Measurements from ENCODE around the gene SLC40A1. TPM values are rescaled to one million over a fixed set of nuclear protein-coding genes. Genes with fewer than 3 reads are reported as not detected.

SLC40A1 gene
- total RNA-seq, 1 donor from 2014 or later: 3.1 TPM

DNA sequence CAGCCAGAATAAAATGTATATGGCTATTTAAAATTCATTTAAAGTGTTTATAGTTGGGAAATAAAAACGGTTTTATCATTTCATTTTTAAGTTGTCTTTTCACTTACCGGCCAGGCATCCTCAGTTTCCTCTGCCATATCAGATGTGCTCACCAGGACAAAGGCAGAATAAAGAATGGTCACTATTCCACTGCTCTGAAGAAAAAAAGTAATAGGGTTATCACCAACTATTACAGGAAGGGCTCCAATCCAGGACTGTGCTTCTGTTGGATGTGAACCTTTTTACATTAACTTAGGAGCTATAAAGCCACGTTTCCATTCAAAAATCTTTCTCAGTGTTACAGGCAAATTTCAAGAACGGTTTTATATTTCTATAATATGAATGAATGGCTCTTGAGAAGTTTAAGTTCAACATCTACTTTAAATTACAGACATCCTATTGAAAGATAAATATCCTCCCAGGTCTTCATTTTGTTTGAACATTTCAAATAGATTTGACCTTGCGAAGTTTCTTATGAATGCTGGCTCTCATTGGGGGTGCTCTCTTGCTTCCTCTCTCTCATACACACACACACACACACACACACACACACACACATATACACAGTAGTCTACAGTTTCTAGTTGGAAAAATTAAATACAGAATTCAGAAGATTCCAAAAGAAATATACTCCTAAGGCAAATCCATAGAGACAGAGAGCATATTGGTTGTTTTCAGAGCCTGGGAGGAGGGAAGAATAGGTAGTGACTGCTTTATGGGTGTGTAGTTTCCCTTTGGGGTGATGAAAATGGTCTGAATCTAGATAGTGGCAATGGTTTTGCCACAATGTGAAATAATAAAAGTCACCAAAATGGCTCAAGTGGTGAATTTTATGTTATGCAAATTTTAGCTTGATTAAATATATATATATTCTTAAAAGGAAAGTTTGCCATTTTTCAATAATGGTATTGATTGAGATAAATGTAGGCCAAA, 2.9 kb upstream of the SLC40A1 start:
- Histone ChIP-seq H3K4me2 (ENCODE audit: low read length) (no peak overlapping the region), H3K4me1 (ENCODE audit: insufficient read depth, low read length) (peaks cover 6% of the 10 kb centered on the region), H4K20me1 (ENCODE audit: insufficient read depth, low read length) (no peaks in the 10 kb centered on the region), H3K36me3 (ENCODE audit: insufficient read depth, low read length) (no peaks in the 10 kb centered on the region), H3K27me3 (ENCODE audit: insufficient read depth, low read length) (peaks cover 10% of the 10 kb centered on the region), H2AFZ (ENCODE audit: low read depth, low read length) (no peak overlapping the region), H3K4me3 (ENCODE audit: insufficient read depth, low read depth, low read length) (no peak overlapping the region), H3K9ac (ENCODE audit: low read length) (no peak overlapping the region), H3K79me2 (ENCODE audit: insufficient read depth, low read length) (no peaks in the 10 kb centered on the region), H3K9me3 (ENCODE audit: insufficient read depth, low read depth, low read length) (no peaks in the 10 kb centered on the region), H3K27ac (ENCODE audit: low read depth, low read length) (no peak overlapping the region)
- FAIRE-seq (no peak), DNase-seq (ENCODE audit: low read depth) (no peak)
- peaks cover 1% of the 10 kb centered on the region for H3K4me1 Mint-ChIP-seq (ENCODE audit: low read depth, unreplicated experiment)
- TF ChIP-seq, protein P1, sequence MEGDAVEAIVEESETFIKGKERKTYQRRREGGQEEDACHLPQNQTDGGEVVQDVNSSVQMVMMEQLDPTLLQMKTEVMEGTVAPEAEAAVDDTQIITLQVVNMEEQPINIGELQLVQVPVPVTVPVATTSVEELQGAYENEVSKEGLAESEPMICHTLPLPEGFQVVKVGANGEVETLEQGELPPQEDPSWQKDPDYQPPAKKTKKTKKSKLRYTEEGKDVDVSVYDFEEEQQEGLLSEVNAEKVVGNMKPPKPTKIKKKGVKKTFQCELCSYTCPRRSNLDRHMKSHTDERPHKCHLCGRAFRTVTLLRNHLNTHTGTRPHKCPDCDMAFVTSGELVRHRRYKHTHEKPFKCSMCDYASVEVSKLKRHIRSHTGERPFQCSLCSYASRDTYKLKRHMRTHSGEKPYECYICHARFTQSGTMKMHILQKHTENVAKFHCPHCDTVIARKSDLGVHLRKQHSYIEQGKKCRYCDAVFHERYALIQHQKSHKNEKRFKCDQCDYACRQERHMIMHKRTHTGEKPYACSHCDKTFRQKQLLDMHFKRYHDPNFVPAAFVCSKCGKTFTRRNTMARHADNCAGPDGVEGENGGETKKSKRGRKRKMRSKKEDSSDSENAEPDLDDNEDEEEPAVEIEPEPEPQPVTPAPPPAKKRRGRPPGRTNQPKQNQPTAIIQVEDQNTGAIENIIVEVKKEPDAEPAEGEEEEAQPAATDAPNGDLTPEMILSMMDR (IDR thresholded peaks at IDR 0.05; ENCODE audit: insufficient read depth, low read depth, low read length): no peak
- TF ChIP-seq EZH2 (IDR thresholded peaks at IDR 0.05; ENCODE audit: insufficient read depth, low read length): no peak
- no peaks in the 10 kb centered on the region for H3K36me3 Mint-ChIP-seq (ENCODE audit: low read depth, unreplicated experiment)
- H3K27ac Mint-ChIP-seq (ENCODE audit: unreplicated experiment): no peak overlapping the region
- H3K27me3 Mint-ChIP-seq (ENCODE audit: low read depth, unreplicated experiment): peaks cover 46% of the 10 kb centered on the region
- H3K9me3 Mint-ChIP-seq (ENCODE audit: unreplicated experiment): no peaks in the 10 kb centered on the region
- no peak overlapping the region for H3K4me3 Mint-ChIP-seq (ENCODE audit: unreplicated experiment)

DNA sequence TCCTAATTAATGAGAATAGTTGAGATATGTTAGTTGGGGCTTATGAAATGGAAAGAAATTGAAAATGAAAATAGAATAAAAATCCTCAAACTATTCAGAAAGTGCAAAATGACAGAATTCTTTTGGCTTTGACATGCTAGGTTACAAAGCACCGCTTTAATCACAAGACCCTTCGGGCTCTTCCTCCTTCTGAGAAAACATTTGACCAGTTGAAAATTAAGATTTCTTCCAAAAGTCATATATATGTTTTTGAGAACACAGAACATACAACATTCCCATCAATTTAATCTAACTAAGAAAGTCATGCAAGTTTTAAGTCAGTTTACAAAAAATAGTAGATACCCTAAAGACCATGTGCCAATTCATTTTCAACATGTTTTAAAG, 2.2 kb upstream of the SLC40A1 start:
- Mint-ChIP-seq H3K4me1 (ENCODE audit: low read depth, unreplicated experiment) (peaks cover 1% of the 10 kb centered on the region), H3K36me3 (ENCODE audit: low read depth, unreplicated experiment) (no peaks in the 10 kb centered on the region), H3K9me3 (ENCODE audit: unreplicated experiment) (no peaks in the 10 kb centered on the region), H3K27ac (ENCODE audit: unreplicated experiment) (no peak overlapping the region), H3K27me3 (ENCODE audit: low read depth, unreplicated experiment) (peaks cover 51% of the 10 kb centered on the region), H3K4me3 (ENCODE audit: unreplicated experiment) (no peak overlapping the region)
- Histone ChIP-seq H3K4me1 (ENCODE audit: insufficient read depth, low read length) (peaks cover 6% of the 10 kb centered on the region), H2AFZ (ENCODE audit: low read depth, low read length) (no peak overlapping the region), H3K9me3 (ENCODE audit: insufficient read depth, low read depth, low read length) (no peaks in the 10 kb centered on the region), H3K36me3 (ENCODE audit: insufficient read depth, low read length) (no peaks in the 10 kb centered on the region), H3K27me3 (ENCODE audit: insufficient read depth, low read length) (peaks cover 10% of the 10 kb centered on the region), H3K79me2 (ENCODE audit: insufficient read depth, low read length) (no peaks in the 10 kb centered on the region), H3K9ac (ENCODE audit: low read length) (no peak overlapping the region), H3K4me3 (ENCODE audit: insufficient read depth, low read depth, low read length) (no peak overlapping the region), H3K27ac (ENCODE audit: low read depth, low read length) (no peak overlapping the region), H3K4me2 (ENCODE audit: low read length) (no peak overlapping the region), H4K20me1 (ENCODE audit: insufficient read depth, low read length) (no peaks in the 10 kb centered on the region)
- no peak for DNase-seq (ENCODE audit: low read depth)
- FAIRE-seq: no peak
- no peak for TF ChIP-seq EZH2 (IDR thresholded peaks at IDR 0.05; ENCODE audit: insufficient read depth, low read length)
- TF ChIP-seq, protein P1 (IDR thresholded peaks at IDR 0.05; ENCODE audit: insufficient read depth, low read depth, low read length): no peak

All from astrocyte (in vitro differentiated cells and primary cell).